Astrocyte (in vitro differentiated cells and primary cell): ENCODE measurements around the gene OLFM2.

Experiments
- CTCF ChIP-seq: IDR thresholded peaks from 2 replicates; pipeline ENCODE4 v1.5.1; 2011; ENCODE audit warnings: low read depth, mild to moderate bottlenecking, inconsistent platforms, low read length, moderate library complexity; ENCODE audit not compliant: insufficient read depth
- EZH2 ChIP-seq: IDR thresholded peaks from 2 replicates; pipeline ENCODE4 v1.6.1; 2012; ENCODE audit warnings: mild to moderate bottlenecking, low read length, inconsistent platforms; ENCODE audit not compliant: insufficient read depth

- TF ChIP-seq CTCF = no peak
- TF ChIP-seq EZH2 = no peak
Measured at GRCh38 chr19:9891609-9892373, 44.5 kb downstream of the OLFM2 start.
